LNCAP (cell line): ENCODE data around the gene ST6GALNAC3.

Source experiments
- CTCF ChIP-seq: fragments of 450-650 bp; IDR thresholded peaks from 2 replicates; pipeline ENCODE4 v1.5.1; 2017; ENCODE audit warnings: mild to moderate bottlenecking

ST6GALNAC3 gene

DNA sequence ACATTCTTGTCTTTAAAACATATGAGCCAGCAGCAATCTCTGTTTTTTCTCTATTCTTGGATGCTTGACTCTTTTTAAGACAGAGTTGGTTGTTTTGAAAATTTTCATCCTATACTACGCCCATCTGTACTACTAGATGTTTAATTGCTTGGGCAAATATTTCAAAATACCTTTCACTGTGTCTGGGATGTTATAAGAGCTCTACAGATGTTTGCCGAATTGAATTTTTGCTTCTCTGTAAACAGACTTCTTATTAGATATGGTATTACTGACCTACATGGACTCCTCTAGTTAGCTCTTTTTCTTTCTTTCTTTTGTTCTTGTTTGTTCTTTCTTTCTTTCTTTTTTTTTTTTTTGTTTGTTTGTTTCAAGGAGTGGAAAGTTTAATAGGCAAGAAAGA lies 345.1 kb downstream of the ST6GALNAC3 start:
- TF ChIP-seq CTCF = no peak

- no peak for TF ChIP-seq CTCF
Observed at GRCh38 chr1:76425201-76426145, 350.9 kb downstream of the ST6GALNAC3 start.

DNA sequence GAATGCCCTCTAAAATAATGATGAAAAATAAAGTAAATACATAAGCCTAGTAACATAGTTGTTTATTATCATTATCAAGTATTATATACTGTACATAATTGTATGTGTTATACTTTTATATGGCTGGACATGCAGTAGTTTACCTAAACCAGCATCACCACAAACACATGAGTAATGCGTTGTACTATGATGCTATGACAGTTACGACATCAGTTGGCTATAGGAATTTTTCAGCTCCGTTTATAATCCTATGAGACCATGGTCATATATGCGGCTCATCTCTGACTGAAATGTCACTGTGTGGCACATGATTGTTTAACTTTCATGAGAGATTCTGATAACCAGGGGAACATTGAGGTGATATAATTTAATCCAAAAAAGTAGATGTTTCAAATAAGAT lies 352.1 kb downstream of the ST6GALNAC3 start:
- no peak for TF ChIP-seq CTCF

DNA sequence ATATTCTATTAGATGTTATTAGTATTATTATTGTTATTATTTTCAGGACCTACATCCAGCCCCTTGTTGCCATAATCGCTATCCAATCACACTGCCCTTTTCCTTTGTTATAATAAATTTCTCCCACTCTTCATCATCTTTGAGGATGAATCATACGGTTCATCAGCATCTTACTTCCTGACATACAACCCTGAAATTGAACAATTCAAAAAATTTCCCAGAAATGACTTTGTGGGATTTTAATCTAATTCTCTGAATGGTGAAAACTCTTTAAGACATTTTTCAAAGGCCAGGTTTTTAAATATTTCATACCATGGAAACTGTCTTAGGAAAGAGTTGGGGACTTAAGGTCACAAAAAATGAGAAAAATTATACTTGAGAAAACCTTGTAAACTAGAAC lies 353.5 kb downstream of the ST6GALNAC3 start:
- no peak for TF ChIP-seq CTCF

DNA sequence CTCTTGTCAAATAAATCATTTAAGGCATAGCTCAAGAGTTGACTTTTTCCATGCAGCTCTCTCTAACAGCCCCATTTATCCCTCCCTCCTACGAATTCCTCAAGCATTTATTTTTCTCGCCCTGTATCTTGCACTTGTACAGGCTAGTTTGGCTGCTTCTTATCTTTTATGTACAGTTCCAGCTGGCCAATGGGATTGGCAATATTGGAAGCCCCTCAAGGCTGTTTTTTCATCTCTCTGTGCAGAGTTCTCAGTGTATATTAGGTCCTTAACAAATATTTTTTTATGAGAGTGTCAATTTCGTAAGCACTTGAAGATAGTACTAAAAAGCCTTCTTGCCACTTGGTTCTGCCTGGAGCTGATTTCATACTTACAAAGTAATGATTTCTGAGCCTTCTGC lies 356.0 kb downstream of the ST6GALNAC3 start:
- no peak for TF ChIP-seq CTCF

- TF ChIP-seq CTCF = no peak
Observed at GRCh38 chr1:76433526-76433925, 359.0 kb downstream of the ST6GALNAC3 start.

DNA sequence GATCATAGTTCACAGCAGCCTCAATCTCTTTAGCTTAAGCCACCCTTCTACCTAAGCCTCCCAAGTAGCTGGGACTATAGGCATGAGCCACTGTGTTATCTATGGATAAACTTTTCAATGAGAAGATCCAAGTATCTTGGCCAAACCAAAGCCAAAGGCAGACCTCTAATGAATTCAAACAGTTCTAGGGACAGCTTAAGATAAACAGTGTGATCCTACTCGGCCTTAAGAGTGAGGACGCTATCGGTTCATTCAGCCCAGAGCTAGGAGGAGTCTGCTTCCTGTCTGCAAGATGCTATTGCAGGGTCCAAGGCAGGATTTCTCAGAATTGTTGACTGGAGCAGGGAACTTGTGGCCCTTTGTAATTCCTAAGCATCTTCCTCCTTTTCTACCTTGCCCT lies 368.7 kb downstream of the ST6GALNAC3 start:
- TF ChIP-seq CTCF = no peak

- TF ChIP-seq CTCF = no peak
Observed at GRCh38 chr1:76444773-76445172, 370.2 kb downstream of the ST6GALNAC3 start.
